Esophagus muscularis mucosa (tissue), 4 donors: Measurements from ENCODE around the gene FZR1. TPM values are rescaled to one million over a fixed set of nuclear protein-coding genes. Genes with fewer than 3 reads are reported as not detected.
A peak's percentile ranks its signal among the peaks of the same experiment; 100 is the strongest.

Source experiments
- DNase-seq: peaks from one replicate; pipeline ENCODE4 v3.0.0-alpha.2; 2017; ENCODE audit errors: extremely low spot score
- H3K27ac ChIP-seq, 4 donors: fragments of 200-600 bp; sonication (generic); replicated peaks in 1 of 4; 1 replicate in 3 of 4; 2 replicates in 1 of 4; pipeline ENCODE4 v1.5.1; 2016 to 2019; ENCODE audit warnings: mild to moderate bottlenecking in 1 of 4
- H3K27me3 ChIP-seq, 4 donors: fragments of 200-600 bp; sonication (generic); one replicate each; pipeline versions ENCODE4 v1.5.1 to v1.6.0; 2016 to 2019
- H3K36me3 ChIP-seq, 4 donors: fragments of 200-600 bp; sonication (generic); one replicate each; pipeline ENCODE4 v1.5.1; 2016 to 2019
- H3K4me1 ChIP-seq, 4 donors: fragments of 200-600 bp; sonication (generic); one replicate each; pipeline ENCODE4 v1.5.1; 2016 to 2019
- H3K4me3 ChIP-seq, 4 donors: fragments of 200-600 bp; sonication (generic); 1 replicate in 2 of 4; 2 replicates in 2 of 4; pipeline ENCODE4 v1.5.1; 2016 to 2019; ENCODE audit warnings: mild to moderate bottlenecking in 4 of 4, moderate library complexity in 1 of 4
- H3K9me3 ChIP-seq, 4 donors: fragments of 200-600 bp; sonication (generic); 1 replicate in 3 of 4; 2 replicates in 1 of 4; pipeline ENCODE4 v1.5.1; 2016 to 2019
- EP300 ChIP-seq: sonication (generic); formaldehyde crosslinking; IDR thresholded peaks from one replicate; pipeline ENCODE4 v1.6.1; 2017; ENCODE audit warnings: antibody characterized with exemption
- POLR2A ChIP-seq: fragments of 450-650 bp; IDR thresholded peaks from one replicate; pipeline ENCODE4 v1.6.1; 2017; ENCODE audit warnings: antibody characterized with exemption, moderate library complexity, mild to moderate bottlenecking, low read depth
- POLR2AphosphoS5 ChIP-seq, 2 donors: sonication (generic); formaldehyde crosslinking; IDR thresholded peaks; one replicate each; pipeline ENCODE4 v1.6.1; 2017; ENCODE audit warnings: antibody characterized with exemption in 2 of 2
- WGBS: methylation state at CpG from one replicate; pipeline ENCODE4 v1.1.5; 2018; 5-methylcytosine and 5-hydroxymethylcytosine counted together
- intact Hi-C: fragments of 100-400 bp; cut with DNase I; formaldehyde crosslinking; loops from one replicate; pipeline ENCODE4 v1.15.1; 2023
- total RNA-seq, 4 donors: library from RNA; depleted of rRNA; stranded (reverse); fragments of >200 nt; gene quantifications; one replicate each; pipeline versions ENCODE4 v1.1.0 to v1.2.1, GENCODE V29; 2016
- TF ChIP-seq, protein P1 (sequence below), 3 experiments: fragments of 200-600 bp in 2 of 3; fragments of 450-650 bp in 1 of 3; sonication (generic) in 2 of 3; IDR thresholded peaks; one replicate each; pipeline ENCODE4 v1.5.1; 2017 to 2019; ENCODE audit warnings: antibody characterized with exemption in 3 of 3, mild to moderate bottlenecking in 2 of 3, moderate library complexity in 1 of 3

FZR1 gene
- total RNA-seq, 4 donors from 2014 or later = 15.8 to 41.2 (median 31.4) TPM

DNA sequence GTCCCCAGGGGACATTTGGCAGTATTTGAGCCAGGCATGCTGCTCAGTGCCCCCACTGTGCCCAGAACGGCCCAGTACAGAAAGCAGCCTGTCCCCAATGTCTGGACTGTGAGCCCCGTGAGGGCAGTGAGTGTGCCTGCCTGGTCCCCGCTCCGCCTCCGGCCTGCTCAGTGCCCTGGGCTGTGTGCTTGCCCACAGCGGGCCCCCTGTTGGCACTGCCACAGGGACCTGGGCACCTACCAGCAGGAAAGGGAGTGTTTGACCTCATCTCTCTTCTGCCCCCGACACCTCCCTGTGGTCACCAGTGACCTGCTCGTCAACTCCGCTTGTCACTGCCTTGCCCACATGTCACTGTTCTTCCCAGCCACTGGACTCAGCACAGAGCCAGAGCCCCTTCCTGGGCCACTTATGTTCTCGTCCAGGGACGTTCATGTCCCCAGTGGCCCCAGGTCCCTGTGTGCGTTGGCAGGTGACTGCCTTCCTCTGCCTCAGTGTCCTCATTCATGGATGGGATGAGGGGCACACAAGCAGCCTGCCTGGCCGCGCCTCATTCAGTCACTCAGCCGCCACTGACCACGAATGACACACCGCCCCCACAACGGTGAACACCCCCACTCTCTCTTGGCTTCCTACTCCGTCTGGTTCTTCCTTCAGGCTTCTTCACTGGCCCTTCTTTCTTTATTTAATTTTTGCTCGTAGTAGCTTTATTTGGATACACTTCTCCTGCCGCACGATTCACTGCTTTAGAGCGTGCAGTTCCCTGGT is 2.8 kb downstream of the FZR1 start:
- Histone ChIP-seq H3K4me3 (no peak overlapping the region), H3K9me3 (no peaks in the 10 kb centered on the region), H3K36me3 (peaks cover 0 to 31% (median 22%) of the 10 kb centered on the region in 4 donors), H3K27ac (peak overlapping the region in 1 of 4 donors; percentile 1), H3K27me3 (no peaks in the 10 kb centered on the region), H3K4me1 (peaks cover 35 to 81% (median 60%) of the 10 kb centered on the region in 4 donors)
- no peak for DNase-seq
- intact Hi-C loops = no loop called here
- 79% methylated on average over 23 of the region's 23 CpGs for WGBS
- TF ChIP-seq, protein P1, sequence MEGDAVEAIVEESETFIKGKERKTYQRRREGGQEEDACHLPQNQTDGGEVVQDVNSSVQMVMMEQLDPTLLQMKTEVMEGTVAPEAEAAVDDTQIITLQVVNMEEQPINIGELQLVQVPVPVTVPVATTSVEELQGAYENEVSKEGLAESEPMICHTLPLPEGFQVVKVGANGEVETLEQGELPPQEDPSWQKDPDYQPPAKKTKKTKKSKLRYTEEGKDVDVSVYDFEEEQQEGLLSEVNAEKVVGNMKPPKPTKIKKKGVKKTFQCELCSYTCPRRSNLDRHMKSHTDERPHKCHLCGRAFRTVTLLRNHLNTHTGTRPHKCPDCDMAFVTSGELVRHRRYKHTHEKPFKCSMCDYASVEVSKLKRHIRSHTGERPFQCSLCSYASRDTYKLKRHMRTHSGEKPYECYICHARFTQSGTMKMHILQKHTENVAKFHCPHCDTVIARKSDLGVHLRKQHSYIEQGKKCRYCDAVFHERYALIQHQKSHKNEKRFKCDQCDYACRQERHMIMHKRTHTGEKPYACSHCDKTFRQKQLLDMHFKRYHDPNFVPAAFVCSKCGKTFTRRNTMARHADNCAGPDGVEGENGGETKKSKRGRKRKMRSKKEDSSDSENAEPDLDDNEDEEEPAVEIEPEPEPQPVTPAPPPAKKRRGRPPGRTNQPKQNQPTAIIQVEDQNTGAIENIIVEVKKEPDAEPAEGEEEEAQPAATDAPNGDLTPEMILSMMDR (IDR thresholded peaks at IDR 0.05) = no peak
- TF ChIP-seq POLR2AphosphoS5 (IDR thresholded peaks at IDR 0.05) (no peak), POLR2A (no peak), EP300 (no peak)

DNA sequence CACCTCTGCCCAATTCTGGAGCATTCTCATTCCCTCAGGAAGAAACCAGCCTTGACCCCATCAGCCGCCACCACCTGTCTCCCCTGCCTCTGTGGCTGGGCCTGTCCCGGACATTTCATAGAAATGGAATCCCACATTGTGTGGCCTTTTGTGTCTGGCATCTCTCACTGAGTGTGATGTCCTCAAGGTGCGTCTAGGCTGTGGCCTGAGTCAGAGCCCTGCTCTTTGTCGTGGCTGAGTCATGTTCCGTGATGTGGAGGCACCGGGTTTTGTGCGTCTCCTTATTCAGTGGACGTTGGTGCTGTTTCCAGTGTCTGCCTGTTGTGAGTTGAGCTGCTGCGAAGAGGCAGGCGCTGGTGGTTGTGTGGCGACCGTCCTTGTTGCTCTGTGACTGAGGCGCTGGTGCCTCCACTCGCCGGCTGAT is 3.5 kb downstream of the FZR1 start:
- Histone ChIP-seq H3K4me3 (no peak overlapping the region), H3K36me3 (peaks cover 0 to 31% (median 22%) of the 10 kb centered on the region in 4 donors), H3K9me3 (no peaks in the 10 kb centered on the region), H3K27me3 (no peaks in the 10 kb centered on the region), H3K27ac (peak overlapping the region in 1 of 4 donors; percentile 1), H3K4me1 (peaks cover 35 to 88% (median 63%) of the 10 kb centered on the region in 4 donors)
- WGBS = 84% methylated on average over 15 of the region's 15 CpGs
- intact Hi-C loops = no loop called here
- no peak for DNase-seq
- TF ChIP-seq EP300 (no peak), POLR2A (no peak), POLR2AphosphoS5 (IDR thresholded peaks at IDR 0.05) (no peak)
- TF ChIP-seq, protein P1 (IDR thresholded peaks at IDR 0.05) = no peak

DNA sequence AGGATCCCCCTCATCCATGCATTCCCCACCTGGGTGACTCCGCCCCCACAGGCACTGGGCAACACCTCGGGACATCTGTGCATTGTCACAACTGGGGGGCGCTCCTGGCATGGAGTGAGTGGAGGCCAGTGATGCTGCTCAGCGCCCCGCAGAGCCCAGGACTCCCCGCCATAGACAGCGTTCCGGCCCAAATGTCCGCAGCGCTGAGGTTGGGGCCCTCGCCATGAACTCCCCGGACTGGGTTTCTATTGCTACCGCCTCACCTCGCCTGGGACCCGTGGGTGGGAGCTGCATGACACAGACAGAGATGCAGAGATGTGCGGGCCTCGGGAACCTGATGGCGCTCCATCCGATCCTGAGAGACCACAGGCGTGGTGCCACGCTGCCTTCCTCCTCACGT is 4.6 kb downstream of the FZR1 start:
- intact Hi-C loops = no loop called here
- Histone ChIP-seq H3K36me3 (peaks cover 0 to 36% (median 22%) of the 10 kb centered on the region in 4 donors), H3K4me3 (no peak overlapping the region), H3K9me3 (no peaks in the 10 kb centered on the region), H3K4me1 (peaks cover 29 to 93% (median 62%) of the 10 kb centered on the region in 4 donors), H3K27me3 (no peaks in the 10 kb centered on the region), H3K27ac (no peak overlapping the region)
- DNase-seq = no peak
- WGBS = 73% methylated on average over 3 of the region's 22 CpGs
- TF ChIP-seq, protein P1 (IDR thresholded peaks at IDR 0.05) = no peak
- no peak for TF ChIP-seq EP300
- TF ChIP-seq POLR2AphosphoS5 (IDR thresholded peaks at IDR 0.05) = no peak
- no peak for TF ChIP-seq POLR2A

DNA sequence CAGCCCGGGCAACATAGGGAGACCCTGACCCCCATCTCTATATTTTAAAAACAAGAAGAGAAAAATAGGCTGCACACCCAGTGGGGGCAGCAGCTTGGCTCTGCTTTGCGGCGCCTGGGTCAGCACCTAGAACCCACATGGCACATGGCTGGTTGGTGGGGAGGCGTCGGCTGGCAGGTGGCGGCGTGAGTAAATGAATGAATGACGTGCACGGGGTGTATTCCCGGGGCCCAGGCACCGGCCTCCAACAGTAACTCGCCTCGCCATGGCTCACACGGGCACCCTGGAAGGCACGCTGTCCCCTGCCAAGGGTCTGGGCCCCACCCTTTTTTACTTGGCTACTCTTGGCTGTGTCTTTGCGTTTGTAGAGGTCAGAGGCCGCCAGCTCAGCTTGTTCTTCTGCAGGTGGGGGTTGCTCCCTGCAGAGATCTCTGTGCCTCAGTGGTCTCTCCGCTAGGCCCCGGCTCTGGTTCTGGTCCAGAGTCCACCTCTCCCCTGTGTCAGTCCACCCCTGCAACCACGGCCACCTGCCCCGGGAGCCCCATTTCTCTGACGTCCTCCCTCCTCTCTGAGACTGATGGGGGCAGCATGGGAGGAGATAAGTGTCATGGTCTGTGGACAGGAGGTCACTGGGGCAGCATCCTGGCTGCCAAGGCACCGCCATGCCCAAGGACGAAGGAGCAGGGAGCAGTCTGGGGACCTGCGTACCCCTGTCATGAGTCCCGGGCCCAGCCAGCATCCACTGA is 5.6 kb downstream of the FZR1 start:
- no peak for DNase-seq
- peaks cover 29 to 100% (median 71%) of the 10 kb centered on the region in 4 donors for H3K4me1 ChIP-seq
- no peak overlapping the region for H3K4me3 ChIP-seq
- intact Hi-C loops = no loop called here
- H3K27me3 ChIP-seq = no peaks in the 10 kb centered on the region
- 86% methylated on average over 24 of the region's 26 CpGs for WGBS
- no peaks in the 10 kb centered on the region for H3K9me3 ChIP-seq
- H3K27ac ChIP-seq = no peak overlapping the region
- TF ChIP-seq POLR2A = no peak
- TF ChIP-seq EP300 = no peak
- TF ChIP-seq, protein P1 (IDR thresholded peaks at IDR 0.05) = no peak
- H3K36me3 ChIP-seq = peaks cover 0 to 36% (median 22%) of the 10 kb centered on the region in 4 donors
